Mucosa of descending colon (tissue), 3 donors: ENCODE data around the gene TPR. TPM values are rescaled to one million over a fixed set of nuclear protein-coding genes. Genes with fewer than 3 reads are reported as not detected.

Experiments used
- ATAC-seq: fragments of 200-7000 bp; cut with Tn5 transposase; one replicate; pipeline ENCODE4 v1.9.1; 2020; ENCODE audit warnings: mild to moderate bottlenecking, moderate library complexity
- DNase-seq, 3 donors: peaks; one replicate each; pipeline ENCODE4 v3.0.0-alpha.2; 2020
- H3K36me3 ChIP-seq: fragments of 200-600 bp; one replicate; pipeline ENCODE4 v1.8.0; 2021; ENCODE audit warnings: low read depth, mild to moderate bottlenecking
- H3K4me1 ChIP-seq: fragments of 200-600 bp; one replicate; pipeline ENCODE4 v1.8.0; 2021; ENCODE audit warnings: low read depth, mild to moderate bottlenecking
- H3K4me3 ChIP-seq: fragments of 200-600 bp; one replicate; pipeline ENCODE4 v1.8.0; 2021; ENCODE audit warnings: mild to moderate bottlenecking
- H3K9me3 ChIP-seq: fragments of 200-600 bp; one replicate; pipeline ENCODE4 v1.8.0; 2021; ENCODE audit warnings: mild to moderate bottlenecking
- CTCF ChIP-seq: fragments of 200-600 bp; IDR thresholded peaks from one replicate; pipeline ENCODE4 v1.8.0; 2022; ENCODE audit warnings: antibody characterized with exemption, mild to moderate bottlenecking
- intact Hi-C, 2 donors: fragments of 100-400 bp; cut with DNase I in 1 of 2; cut with micrococcal nuclease in 1 of 2; formaldehyde crosslinking; loops; one replicate each; pipeline versions ENCODE4 v1.11.0 to v1.11.1; 2022; cut with DNase I, micrococcal nuclease
- total RNA-seq, 3 donors: library from RNA; stranded (reverse); fragmentation: NEBNext Ultra II Directional in 2 of 3; extraction: Animal tissue kit (Norgen Biotek cat#: 25700) in 2 of 3; gene quantifications; one replicate each; pipeline versions ENCODE4 v1.2.1 to v1.2.4, GENCODE V29; 2021 to 2023
- donor health status: DM: no; HTN: no; CAD: no; lungs with moderate emphysema.
- donor health status: DM: no; HTN: no; CAD: no.
- donor health status: DM: no; HTN: yes; CAD: no.

TPR gene
- total RNA-seq, 3 donors from 2014 or later = 68.3 to 90.1 (median 78.3) TPM

GRCh38 chr1:186292875-186293274 is 82.2 kb downstream of the TPR start:
- DNase-seq (no peak), ATAC-seq (no peak)
- Histone ChIP-seq H3K4me3 (no peak overlapping the region), H3K9me3 (no peaks in the 10 kb centered on the region), H3K36me3 (no peaks in the 10 kb centered on the region), H3K4me1 (no peaks in the 10 kb centered on the region)
- no peak for TF ChIP-seq CTCF
- intact Hi-C loops = no loop called here

- no peak for TF ChIP-seq CTCF
- no peak for ATAC-seq
- Histone ChIP-seq H3K36me3 (no peaks in the 10 kb centered on the region), H3K9me3 (no peaks in the 10 kb centered on the region), H3K4me1 (no peaks in the 10 kb centered on the region), H3K4me3 (no peak overlapping the region)
- intact Hi-C loops = no loop called here
- no peak for DNase-seq
Measured at GRCh38 chr1:186291271-186291670, 83.8 kb downstream of the TPR start.

GRCh38 chr1:186289943-186290545 is 85.0 kb downstream of the TPR start:
- TF ChIP-seq CTCF = no peak
- no peaks in the 10 kb centered on the region for H3K4me1 ChIP-seq
- H3K36me3 ChIP-seq = no peaks in the 10 kb centered on the region
- H3K4me3 ChIP-seq = no peak overlapping the region
- intact Hi-C loops = no loop called here
- DNase-seq (no peak), ATAC-seq (no peak)
- H3K9me3 ChIP-seq = no peaks in the 10 kb centered on the region

- H3K4me1 ChIP-seq = no peaks in the 10 kb centered on the region
- no peak for DNase-seq
- ATAC-seq = no peak
- intact Hi-C loops = no loop called here
- H3K36me3 ChIP-seq = no peaks in the 10 kb centered on the region
- H3K9me3 ChIP-seq = no peaks in the 10 kb centered on the region
- H3K4me3 ChIP-seq = no peak overlapping the region
- no peak for TF ChIP-seq CTCF
Measured at GRCh38 chr1:186286615-186287315, 88.3 kb downstream of the TPR start.

GRCh38 chr1:186283374-186283773 is 91.7 kb downstream of the TPR start:
- no peak for ATAC-seq
- no peak for TF ChIP-seq CTCF
- H3K4me1 ChIP-seq = no peaks in the 10 kb centered on the region
- intact Hi-C loops = no loop called here
- DNase-seq = no peak
- no peak overlapping the region for H3K4me3 ChIP-seq
- no peaks in the 10 kb centered on the region for H3K9me3 ChIP-seq
- no peaks in the 10 kb centered on the region for H3K36me3 ChIP-seq
